Hepatocyte (in vitro differentiated cells): ENCODE measurements around the gene DTX1. TPM values are rescaled to one million over a fixed set of nuclear protein-coding genes. Genes with fewer than 3 reads are reported as not detected.

ENCODE experiments used
- DNase-seq: peaks from one replicate; pipeline ENCODE4 v3.0.0-alpha.2; 2016; ENCODE audit warnings: low spot score
- H2AFZ ChIP-seq: fragments of 200-600 bp; sonication (generic); 2 replicates; pipeline ENCODE4 v1.6.0; 2016; ENCODE audit warnings: antibody characterized with exemption, mild to moderate bottlenecking
- H3K27ac ChIP-seq: fragments of 200-600 bp; sonication (generic); 2 replicates; pipeline ENCODE4 v1.5.1; 2016; ENCODE audit warnings: mild to moderate bottlenecking
- H3K27me3 ChIP-seq: fragments of 200-600 bp; sonication (generic); 2 replicates; pipeline ENCODE4 v1.6.1; 2016
- H3K36me3 ChIP-seq: fragments of 200-600 bp; sonication (generic); replicated peaks from 2 replicates; pipeline ENCODE4 v1.5.1; 2016; ENCODE audit warnings: low read depth; ENCODE audit not compliant: insufficient read depth
- H3K4me1 ChIP-seq: fragments of 200-600 bp; sonication (generic); 2 replicates; pipeline ENCODE4 v1.5.1; 2016; ENCODE audit warnings: mild to moderate bottlenecking, moderate library complexity; ENCODE audit not compliant: insufficient read depth
- H3K4me2 ChIP-seq: fragments of 200-600 bp; sonication (generic); 2 replicates; pipeline ENCODE4 v1.6.0; 2016
- H3K4me3 ChIP-seq: fragments of 200-600 bp; sonication (generic); 2 replicates; pipeline ENCODE4 v1.5.1; 2016; ENCODE audit warnings: mild to moderate bottlenecking
- H3K79me2 ChIP-seq: fragments of 200-600 bp; sonication (generic); 2 replicates; pipeline ENCODE4 v1.6.0; 2017; ENCODE audit warnings: mild to moderate bottlenecking
- H3K9me2 ChIP-seq: fragments of 200-600 bp; sonication (generic); replicated peaks from 2 replicates; pipeline ENCODE4 v1.6.0; 2017; ENCODE audit warnings: mild to moderate bottlenecking; ENCODE audit not compliant: insufficient read depth
- H3K9me3 ChIP-seq: fragments of 200-600 bp; sonication (generic); 2 replicates; pipeline ENCODE4 v1.5.1; 2016; ENCODE audit warnings: low read depth, mild to moderate bottlenecking
- H4K20me1 ChIP-seq: fragments of 200-600 bp; sonication (generic); 2 replicates; pipeline ENCODE4 v1.6.0; 2016; ENCODE audit warnings: mild to moderate bottlenecking; ENCODE audit not compliant: insufficient read depth, poor library complexity, severe bottlenecking
- CTCF ChIP-seq: fragments of 200-600 bp; sonication (generic); IDR thresholded peaks from 2 replicates; pipeline ENCODE4 v1.5.1; 2016; ENCODE audit warnings: antibody characterized with exemption, mild to moderate bottlenecking; ENCODE audit not compliant: poor library complexity
- EZH2 ChIP-seq: fragments of 200-600 bp; sonication (generic); IDR thresholded peaks from 2 replicates; pipeline ENCODE4 v1.6.1; 2016; ENCODE audit warnings: antibody characterized with exemption, mild to moderate bottlenecking, borderline replicate concordance
- EZH2phosphoT487 ChIP-seq: fragments of 200-600 bp; sonication (generic); IDR thresholded peaks from one replicate; pipeline ENCODE4 v1.6.1; 2018; ENCODE audit warnings: antibody characterized with exemption, mild to moderate bottlenecking, low read depth, moderate library complexity; ENCODE audit not compliant: unreplicated experiment, severe bottlenecking
- WGBS: methylation state at CpG from one replicate; pipeline ENCODE4 v1.1.6; 2016; ENCODE audit warnings: low lambda C conversion rate; ENCODE audit errors: missing lambda C conversion rate; 5-methylcytosine and 5-hydroxymethylcytosine counted together
- polyA plus RNA-seq: library from polyadenylated mRNA; unstranded; fragments of >200 nt; fragmentation: Nextera tagmentation; extraction: Ambion mirVana; gene quantifications from 2 replicates; pipeline ENCODE4 v1.2.1, GENCODE V29; 2016
- total RNA-seq: library from RNA; depleted of rRNA; stranded (reverse); fragments of >200 nt; gene quantifications from 2 replicates; pipeline ENCODE4 v1.2.3, GENCODE V29; 2014

Gene DTX1
- total and polyA plus RNA-seq, 2 experiments from 2014 or later, result 0.47 to 2.3 TPM

- no peak overlapping the region for H3K4me3 ChIP-seq
- no peaks in the 10 kb centered on the region for H3K36me3 ChIP-seq
- TF ChIP-seq CTCF (no peak), EZH2phosphoT487 (no peak), EZH2 (no peak)
- no peaks in the 10 kb centered on the region for H3K79me2 ChIP-seq
- H4K20me1 ChIP-seq, result no peaks in the 10 kb centered on the region
- peaks cover 4% of the 10 kb centered on the region for H3K4me1 ChIP-seq
- no peaks in the 10 kb centered on the region for H3K9me3 ChIP-seq
- peaks cover 11% of the 10 kb centered on the region for H3K27me3 ChIP-seq
- no peak overlapping the region for H2AFZ ChIP-seq
- DNase-seq, result no peak
- no peak overlapping the region for H3K4me2 ChIP-seq
- H3K27ac ChIP-seq, result no peak overlapping the region
- no peaks in the 10 kb centered on the region for H3K9me2 ChIP-seq
- WGBS, result 84% methylated on average over 12 of the region's 12 CpGs
Observed at GRCh38 chr12:113099764-113100163, 43.2 kb downstream of the DTX1 start.

GRCh38 chr12:113101751-113102150 lies 45.2 kb downstream of the DTX1 start:
- Histone ChIP-seq H3K27me3 (peaks cover 16% of the 10 kb centered on the region), H3K4me2 (no peak overlapping the region), H3K4me1 (peaks cover 4% of the 10 kb centered on the region), H3K4me3 (no peak overlapping the region), H3K79me2 (no peaks in the 10 kb centered on the region), H3K27ac (no peak overlapping the region), H2AFZ (no peak overlapping the region), H3K9me3 (no peaks in the 10 kb centered on the region), H3K9me2 (no peaks in the 10 kb centered on the region), H3K36me3 (no peaks in the 10 kb centered on the region), H4K20me1 (no peaks in the 10 kb centered on the region)
- DNase-seq, result no peak
- 74% methylated on average over 10 of the region's 10 CpGs for WGBS
- TF ChIP-seq EZH2phosphoT487, result no peak
- no peak for TF ChIP-seq CTCF
- TF ChIP-seq EZH2, result no peak

- Histone ChIP-seq H3K27ac (no peak overlapping the region), H3K27me3 (peaks cover 16% of the 10 kb centered on the region), H3K4me3 (no peak overlapping the region), H3K4me1 (peaks cover 4% of the 10 kb centered on the region), H3K4me2 (no peak overlapping the region), H3K79me2 (no peaks in the 10 kb centered on the region), H4K20me1 (no peaks in the 10 kb centered on the region), H3K9me3 (no peaks in the 10 kb centered on the region), H3K9me2 (no peaks in the 10 kb centered on the region), H2AFZ (no peak overlapping the region), H3K36me3 (no peaks in the 10 kb centered on the region)
- 91% methylated on average over 5 of the region's 5 CpGs for WGBS
- DNase-seq, result no peak
- TF ChIP-seq CTCF, result no peak
- TF ChIP-seq EZH2, result no peak
- no peak for TF ChIP-seq EZH2phosphoT487
Observed at GRCh38 chr12:113102811-113103210, 46.3 kb downstream of the DTX1 start.
